ENCODE data around the gene ISL1. TPM values are rescaled to one million over a fixed set of nuclear protein-coding genes. Genes with fewer than 3 reads are reported as not detected.

The ISL1 gene
- total and polyA plus RNA-seq, 4 donors: not detected

GRCh38 chr5:51395666-51396356 is 12.6 kb downstream of the ISL1 start:
- Histone ChIP-seq H3K4me1 (ENCODE audit: control insufficient read depth in 4 of 4, insufficient read depth in 4 of 4, low read length in 3 of 4) (peaks cover 0 to 5% (median 1%) of the 10 kb centered on the region in 4 donors), H3K9me3 (ENCODE audit: control insufficient read depth in 4 of 4, low read length in 3 of 4) (no peaks in the 10 kb centered on the region), H3K27me3 (ENCODE audit: control insufficient read depth in 4 of 4, insufficient read depth in 4 of 4, low read length in 3 of 4) (peaks cover 3 to 25% (median 20%) of the 10 kb centered on the region in 4 donors), H3K36me3 (ENCODE audit: control insufficient read depth in 4 of 4, insufficient read depth in 3 of 4, low read depth in 1 of 4, low read length in 3 of 4) (no peaks in the 10 kb centered on the region), H3K27ac (ENCODE audit: low read depth in 1 of 2, low read length in 2 of 2) (no peak overlapping the region), H3K9ac (ENCODE audit: low read depth in 1 of 2, low read length in 2 of 2) (no peak overlapping the region), H3K4me3 (ENCODE audit: low read depth in 1 of 3, low read length in 3 of 3) (no peak overlapping the region)
- DNase-seq (ENCODE audit: low spot score): no peak
- TF ChIP-seq ATF3 (IDR thresholded peaks at IDR 0.05) (no peak), TAF1 (conservative IDR thresholded peaks at IDR 0.05) (no peak), CTCF (IDR thresholded peaks at IDR 0.05; ENCODE audit: low read depth, low read length, missing input control) (no peak), ZBTB33 (IDR thresholded peaks at IDR 0.05) (no peak), SP1 (IDR thresholded peaks at IDR 0.05) (no peak), GABPA (IDR thresholded peaks at IDR 0.05 in 1 of 2, conservative IDR thresholded peaks at IDR 0.05 in 1 of 2) (no peak), HNF4G (IDR thresholded peaks at IDR 0.05) (no peak), JUND (IDR thresholded peaks at IDR 0.05) (no peak), RXRA (IDR thresholded peaks at IDR 0.05) (no peak), FOXA2 (IDR thresholded peaks at IDR 0.05) (no peak), FOXA1 (IDR thresholded peaks at IDR 0.05) (no peak), NR2F2 (IDR thresholded peaks at IDR 0.05) (no peak), RAD21 (IDR thresholded peaks at IDR 0.05) (no peak), REST (IDR thresholded peaks at IDR 0.05) (no peak), MAX (IDR thresholded peaks at IDR 0.05) (no peak), HNF4A (conservative IDR thresholded peaks at IDR 0.05) (no peak), EGR1 (IDR thresholded peaks at IDR 0.05; ENCODE audit: low read depth in 2 of 2) (no peak)
- WGBS: 22% methylated on average over 10 of the region's 10 CpGs
